ENCODE results near the gene CLSTN2.

Gene CLSTN2

GRCh38 chr3:139994891-139995290 is 59.9 kb downstream of the CLSTN2 start:
- H3K9ac ChIP-seq (ENCODE audit: low read length), result no peak overlapping the region
- no peak overlapping the region for H3K4me3 ChIP-seq (ENCODE audit: low read length)
- H3K9me3 ChIP-seq (replicated peaks; ENCODE audit: insufficient read depth, low read length), result no peaks in the 10 kb centered on the region
- no peaks in the 10 kb centered on the region for H3K27me3 ChIP-seq (replicated peaks; ENCODE audit: insufficient read depth, low read length)
- H3K4me2 ChIP-seq (ENCODE audit: low read depth, low read length), result no peak overlapping the region
- DNase-seq, result no peak
- H4K20me1 ChIP-seq (ENCODE audit: insufficient read depth, low read length), result no peaks in the 10 kb centered on the region
- no peaks in the 10 kb centered on the region for H3K36me3 ChIP-seq (replicated peaks; ENCODE audit: insufficient read depth, low read length)
- no peaks in the 10 kb centered on the region for H3K9me2 ChIP-seq (replicated peaks; ENCODE audit: insufficient read depth, low read length)
- no peak overlapping the region for H3K27ac ChIP-seq (ENCODE audit: low read length)
- H3K79me2 ChIP-seq (ENCODE audit: low read length), result no peaks in the 10 kb centered on the region
- TF ChIP-seq EZH2phosphoT487 (IDR thresholded peaks at IDR 0.05; ENCODE audit: low read length), result no peak
- H3K4me1 ChIP-seq (ENCODE audit: low read length), result no peaks in the 10 kb centered on the region
- no peak overlapping the region for H2AFZ ChIP-seq (ENCODE audit: low read length)
- H3F3A ChIP-seq (ENCODE audit: insufficient read depth, low read length), result no peaks in the 10 kb centered on the region

DNA sequence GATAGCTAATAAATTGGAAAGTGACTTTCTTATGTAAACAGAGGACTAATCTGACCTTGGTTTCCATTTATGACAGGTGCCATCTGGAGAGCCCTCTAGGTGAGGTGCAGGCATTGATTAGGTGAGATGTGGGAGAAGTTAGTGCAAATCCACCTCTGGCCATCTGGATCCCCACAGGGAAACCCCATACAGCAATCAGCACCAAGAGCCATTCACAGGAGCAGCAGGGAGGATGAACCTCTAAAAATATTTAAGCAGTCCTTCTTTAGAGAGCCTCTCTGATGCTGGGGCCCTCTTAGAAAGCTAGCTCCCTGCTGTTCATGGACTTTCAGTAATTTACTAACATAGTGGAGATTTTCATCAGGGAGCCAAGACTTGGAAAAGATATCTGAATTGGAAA is 69.3 kb downstream of the CLSTN2 start:
- no peak for DNase-seq
- TF ChIP-seq EZH2phosphoT487 (IDR thresholded peaks at IDR 0.05; ENCODE audit: low read length) (no peak), EZH2 (optimal IDR thresholded peaks at IDR 0.05; ENCODE audit: low read depth, low read length) (no peak)
- TF ChIP-seq, protein P1, sequence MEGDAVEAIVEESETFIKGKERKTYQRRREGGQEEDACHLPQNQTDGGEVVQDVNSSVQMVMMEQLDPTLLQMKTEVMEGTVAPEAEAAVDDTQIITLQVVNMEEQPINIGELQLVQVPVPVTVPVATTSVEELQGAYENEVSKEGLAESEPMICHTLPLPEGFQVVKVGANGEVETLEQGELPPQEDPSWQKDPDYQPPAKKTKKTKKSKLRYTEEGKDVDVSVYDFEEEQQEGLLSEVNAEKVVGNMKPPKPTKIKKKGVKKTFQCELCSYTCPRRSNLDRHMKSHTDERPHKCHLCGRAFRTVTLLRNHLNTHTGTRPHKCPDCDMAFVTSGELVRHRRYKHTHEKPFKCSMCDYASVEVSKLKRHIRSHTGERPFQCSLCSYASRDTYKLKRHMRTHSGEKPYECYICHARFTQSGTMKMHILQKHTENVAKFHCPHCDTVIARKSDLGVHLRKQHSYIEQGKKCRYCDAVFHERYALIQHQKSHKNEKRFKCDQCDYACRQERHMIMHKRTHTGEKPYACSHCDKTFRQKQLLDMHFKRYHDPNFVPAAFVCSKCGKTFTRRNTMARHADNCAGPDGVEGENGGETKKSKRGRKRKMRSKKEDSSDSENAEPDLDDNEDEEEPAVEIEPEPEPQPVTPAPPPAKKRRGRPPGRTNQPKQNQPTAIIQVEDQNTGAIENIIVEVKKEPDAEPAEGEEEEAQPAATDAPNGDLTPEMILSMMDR (IDR thresholded peaks at IDR 0.05; ENCODE audit: low read length), result no peak
- Histone ChIP-seq H3K4me3 (ENCODE audit: low read length) (no peak overlapping the region), H3K27ac (ENCODE audit: low read length) (no peak overlapping the region), H3K27me3 (replicated peaks; ENCODE audit: insufficient read depth, low read length) (no peaks in the 10 kb centered on the region), H3K9ac (ENCODE audit: low read length) (no peak overlapping the region), H3K4me1 (ENCODE audit: low read length) (no peaks in the 10 kb centered on the region), H3K4me2 (ENCODE audit: low read depth, low read length) (no peak overlapping the region), H3K36me3 (replicated peaks; ENCODE audit: insufficient read depth, low read length) (no peaks in the 10 kb centered on the region), H2AFZ (ENCODE audit: low read length) (no peak overlapping the region), H3F3A (ENCODE audit: insufficient read depth, low read length) (no peaks in the 10 kb centered on the region), H4K20me1 (ENCODE audit: insufficient read depth, low read length) (no peaks in the 10 kb centered on the region), H3K79me2 (ENCODE audit: low read length) (no peaks in the 10 kb centered on the region), H3K9me2 (replicated peaks; ENCODE audit: insufficient read depth, low read length) (no peaks in the 10 kb centered on the region), H3K9me3 (replicated peaks; ENCODE audit: insufficient read depth, low read length) (no peaks in the 10 kb centered on the region)

GRCh38 chr3:140006331-140006730 is 71.3 kb downstream of the CLSTN2 start:
- Histone ChIP-seq H2AFZ (ENCODE audit: low read length) (no peak overlapping the region), H3K36me3 (replicated peaks; ENCODE audit: insufficient read depth, low read length) (no peaks in the 10 kb centered on the region), H3K27me3 (replicated peaks; ENCODE audit: insufficient read depth, low read length) (no peaks in the 10 kb centered on the region), H3K4me2 (ENCODE audit: low read depth, low read length) (no peak overlapping the region), H3K9me2 (replicated peaks; ENCODE audit: insufficient read depth, low read length) (no peaks in the 10 kb centered on the region), H4K20me1 (ENCODE audit: insufficient read depth, low read length) (no peaks in the 10 kb centered on the region), H3K79me2 (ENCODE audit: low read length) (no peaks in the 10 kb centered on the region), H3K4me1 (ENCODE audit: low read length) (no peaks in the 10 kb centered on the region), H3K9ac (ENCODE audit: low read length) (no peak overlapping the region), H3F3A (ENCODE audit: insufficient read depth, low read length) (no peaks in the 10 kb centered on the region), H3K4me3 (ENCODE audit: low read length) (no peak overlapping the region), H3K27ac (ENCODE audit: low read length) (no peak overlapping the region), H3K9me3 (replicated peaks; ENCODE audit: insufficient read depth, low read length) (no peaks in the 10 kb centered on the region)
- DNase-seq, result no peak
- TF ChIP-seq EZH2 (optimal IDR thresholded peaks at IDR 0.05; ENCODE audit: low read depth, low read length), result no peak
- no peak for TF ChIP-seq EZH2phosphoT487 (IDR thresholded peaks at IDR 0.05; ENCODE audit: low read length)
- TF ChIP-seq, protein P1 (IDR thresholded peaks at IDR 0.05; ENCODE audit: low read length), result no peak

DNA sequence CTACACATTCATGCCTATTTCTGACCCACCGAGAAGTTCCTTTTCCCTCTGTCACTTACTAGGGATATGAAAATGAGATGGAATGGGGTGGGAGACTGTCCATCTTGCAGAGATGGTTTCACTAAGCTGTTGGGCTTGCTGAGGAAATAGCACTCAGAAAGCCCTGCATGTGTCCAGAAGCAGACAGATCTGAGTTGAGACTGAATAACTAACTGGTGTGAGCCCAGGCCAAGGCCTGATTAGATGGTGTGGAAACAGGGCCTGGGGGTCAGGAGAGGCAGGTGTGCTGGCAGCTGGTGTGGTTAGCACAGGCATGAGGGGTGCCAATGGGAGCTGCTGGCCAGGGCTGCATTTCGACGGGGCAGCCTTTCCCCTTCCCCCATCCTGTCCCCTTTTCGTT is 72.1 kb downstream of the CLSTN2 start:
- DNase-seq, result no peak
- H3K36me3 ChIP-seq (replicated peaks; ENCODE audit: insufficient read depth, low read length), result no peaks in the 10 kb centered on the region
- no peak overlapping the region for H3K4me2 ChIP-seq (ENCODE audit: low read depth, low read length)
- H3K27ac ChIP-seq (ENCODE audit: low read length), result no peak overlapping the region
- no peaks in the 10 kb centered on the region for H4K20me1 ChIP-seq (ENCODE audit: insufficient read depth, low read length)
- H3K9ac ChIP-seq (ENCODE audit: low read length), result no peak overlapping the region
- no peaks in the 10 kb centered on the region for H3K9me3 ChIP-seq (replicated peaks; ENCODE audit: insufficient read depth, low read length)
- H3K4me3 ChIP-seq (ENCODE audit: low read length), result no peak overlapping the region
- H3K27me3 ChIP-seq (replicated peaks; ENCODE audit: insufficient read depth, low read length), result no peaks in the 10 kb centered on the region
- H3F3A ChIP-seq (ENCODE audit: insufficient read depth, low read length), result no peaks in the 10 kb centered on the region
- TF ChIP-seq EZH2 (optimal IDR thresholded peaks at IDR 0.05; ENCODE audit: low read depth, low read length) (no peak), EZH2phosphoT487 (IDR thresholded peaks at IDR 0.05; ENCODE audit: low read length) (no peak)
- TF ChIP-seq, protein P1 (IDR thresholded peaks at IDR 0.05; ENCODE audit: low read length), result no peak
- H3K79me2 ChIP-seq (ENCODE audit: low read length), result no peaks in the 10 kb centered on the region
- no peaks in the 10 kb centered on the region for H3K9me2 ChIP-seq (replicated peaks; ENCODE audit: insufficient read depth, low read length)
- H3K4me1 ChIP-seq (ENCODE audit: low read length), result no peaks in the 10 kb centered on the region
- H2AFZ ChIP-seq (ENCODE audit: low read length), result no peak overlapping the region

Data from MM.1S (cell line).